K562 (cell line): ENCODE measurements around the gene PLP2. TPM values are rescaled to one million over a fixed set of nuclear protein-coding genes. Genes with fewer than 3 reads are reported as not detected.

Experiments
- ATAC-seq: fragments of 200-7000 bp; cut with Tn5 transposase; 3 replicates; pipeline ENCODE4 v1.9.1; 2020; ENCODE audit warnings: moderate library complexity
- BruUV-seq: library from RNA; stranded (reverse); fragments of 400-500 nt; replicated peaks from 2 replicates; lab custom pipeline; 2021; lab: Mats Ljungman, UMichigan
- CTCF ChIA-PET: fragments of 300-600 bp; formaldehyde crosslinking; extraction: SDS; loops from one replicate; lab custom pipeline; 2021; ENCODE audit warnings: low intra/inter-chr PET ratio; lab: Yijun Ruan, JAX
- POLR2A ChIA-PET: fragments of 300-600, 350-650 bp; sonication (Branson Sonifier 250); formaldehyde crosslinking; extraction: SDS; loops from one replicate; lab custom pipeline; 2021; ENCODE audit warnings: antibody characterized with exemption, inconsistent platforms; lab: Yijun Ruan, JAX
- DNase-seq, 4 experiments: peaks; one replicate each; pipeline versions ENCODE4 v3.0.0 to v3.0.0-alpha.2; 2011 to 2018; ENCODE audit warnings: low spot score in 3 of 4, mixed read lengths in 3 of 4; ENCODE audit errors: extremely low read depth in 1 of 4
- FAIRE-seq: peaks from 2 replicates; lab custom pipeline; 2011; peaks lifted over from hg19 to GRCh38; lab: Jason Lieb, UNC
- H2AFZ ChIP-seq: 2 replicates; pipeline ENCODE4 v1.6.0; 2011; ENCODE audit warnings: low read depth, low read length, control low read depth, inconsistent platforms
- H3K27ac ChIP-seq: fragments of 200-600 bp; 3 replicates; pipeline ENCODE4 v1.8.0; 2011; ENCODE audit warnings: low read depth, mild to moderate bottlenecking, control low read depth, inconsistent platforms, low read length, moderate library complexity, mixed read lengths; ENCODE audit errors: extremely low read depth
- H3K27me3 ChIP-seq, 2 experiments: fragments of 300-600 bp in 1 of 2; 2 replicates in 1 of 2; 3 replicates in 1 of 2; pipeline versions ENCODE4 v1.6.0 to v1.8.0; 2011; ENCODE audit warnings: inconsistent platforms in 2 of 2, low read length in 2 of 2, mild to moderate bottlenecking in 1 of 2, mixed read lengths in 1 of 2, moderate library complexity in 1 of 2; ENCODE audit not compliant: control insufficient read depth in 2 of 2, insufficient read depth in 2 of 2
- H3K36me3 ChIP-seq: fragments of 300-600 bp; 3 replicates; pipeline ENCODE4 v1.8.0; 2011; ENCODE audit warnings: mild to moderate bottlenecking, low read length, inconsistent platforms; ENCODE audit not compliant: control insufficient read depth, insufficient read depth
- H3K4me1 ChIP-seq, 2 experiments: fragments of 200-600 bp in 1 of 2; replicated peaks in 1 of 2; 2 replicates in 1 of 2; 3 replicates in 1 of 2; pipeline versions ENCODE4 v1.5.1 to v1.8.0; 2011; ENCODE audit warnings: inconsistent platforms in 2 of 2, low read length in 2 of 2, mild to moderate bottlenecking in 1 of 2, mixed read lengths in 1 of 2, moderate library complexity in 1 of 2; ENCODE audit not compliant: control insufficient read depth in 2 of 2, insufficient read depth in 2 of 2
- H3K4me2 ChIP-seq: 2 replicates; pipeline ENCODE4 v1.6.1; 2011; ENCODE audit warnings: low read length, control low read depth, inconsistent platforms, mixed read lengths; ENCODE audit not compliant: insufficient read depth
- H3K4me3 ChIP-seq: fragments of 200-600 bp; sonication (generic), shearing (Covaris generic); 2 replicates; pipeline ENCODE4 v1.5.1; 2016; ENCODE audit warnings: control low read depth, inconsistent platforms
- H3K79me2 ChIP-seq: fragments of 200-600 bp; 3 replicates; pipeline ENCODE4 v1.8.0; 2011; ENCODE audit warnings: low read length, inconsistent platforms; ENCODE audit not compliant: control insufficient read depth, insufficient read depth
- H3K9ac ChIP-seq, 2 experiments: 2 replicates each; pipeline versions ENCODE4 v1.6.0 to v1.6.1; 2011; ENCODE audit warnings: low read depth in 2 of 2, low read length in 2 of 2, control low read depth in 1 of 2, inconsistent platforms in 1 of 2, mild to moderate bottlenecking in 1 of 2, mixed read lengths in 1 of 2; ENCODE audit not compliant: insufficient read depth in 1 of 2
- H3K9me1 ChIP-seq: one replicate; pipeline ENCODE4 v1.6.0; 2011; ENCODE audit warnings: inconsistent platforms, mild to moderate bottlenecking, low read length, moderate library complexity; ENCODE audit not compliant: control insufficient read depth, insufficient read depth
- H3K9me3 ChIP-seq: replicated peaks from 2 replicates; pipeline ENCODE4 v1.5.1; 2011; ENCODE audit warnings: low read depth, low read length, inconsistent platforms; ENCODE audit not compliant: control insufficient read depth, insufficient read depth
- H4K20me1 ChIP-seq: replicated peaks from 2 replicates; pipeline ENCODE4 v1.6.1; 2011; ENCODE audit warnings: low read length, inconsistent platforms, mixed read lengths; ENCODE audit not compliant: control insufficient read depth, insufficient read depth
- ELK3 ChIP-seq: fragments of 450-650 bp; formaldehyde crosslinking; IDR thresholded peaks from 2 replicates; pipeline ENCODE4 v1.4.0; 2020; ENCODE audit warnings: mild to moderate bottlenecking
- HOMEZ ChIP-seq: fragments of 250-450 bp; sonication (Bioruptor Pico); IDR thresholded peaks from 2 replicates; pipeline ENCODE4 v1.4.0; 2020; ENCODE audit warnings: mild to moderate bottlenecking, moderate library complexity
- NR1H2 ChIP-seq: sonication (generic); formaldehyde crosslinking; IDR thresholded peaks from 2 replicates; pipeline ENCODE4 v1.4.0; 2020; ENCODE audit warnings: mild to moderate bottlenecking, missing genetic modification reagents
- PATZ1 ChIP-seq: fragments of 250-450 bp; sonication (Bioruptor Pico); IDR thresholded peaks from 2 replicates; pipeline ENCODE4 v1.5.0; 2020; ENCODE audit warnings: mild to moderate bottlenecking, borderline replicate concordance
- POLR2H ChIP-seq: IDR thresholded peaks from 2 replicates; pipeline ENCODE4 v1.6.1; 2016; ENCODE audit warnings: missing genetic modification characterization, low read depth, mild to moderate bottlenecking, control low read depth, missing compliant biosample characterization, moderate library complexity
- RBM25 ChIP-seq: fragments of 200-400 bp; formaldehyde crosslinking; IDR thresholded peaks from 2 replicates; pipeline ENCODE4 v1.6.1; 2018; ENCODE audit warnings: low read length, low read depth, moderate library complexity; ENCODE audit not compliant: severe bottlenecking
- SMARCA5 ChIP-seq: fragments of 450-650 bp; IDR thresholded peaks from 2 replicates; pipeline ENCODE4 v1.6.1; 2016
- SREBF1 ChIP-seq: fragments of 150-350 bp; IDR thresholded peaks from 2 replicates; pipeline ENCODE4 v1.6.1; 2014; ENCODE audit warnings: antibody characterized with exemption, low read depth, low read length, borderline replicate concordance
- ZBTB17 ChIP-seq: fragments of 450-650 bp; formaldehyde crosslinking; IDR thresholded peaks from 2 replicates; pipeline ENCODE4 v1.4.0; 2020; ENCODE audit warnings: mild to moderate bottlenecking
- ZC3H8 ChIP-seq: fragments of 450-650 bp; IDR thresholded peaks from 2 replicates; pipeline ENCODE4 v1.6.1; 2017
- ZNF140 ChIP-seq: fragments of 250-450 bp; sonication (Bioruptor Pico); IDR thresholded peaks from 2 replicates; pipeline ENCODE4 v1.8.0; 2021; ENCODE audit warnings: moderate library complexity, mild to moderate bottlenecking, inconsistent platforms
- ZNF239 ChIP-seq: fragments of 250-450 bp; sonication (Bioruptor Pico); IDR thresholded peaks from 2 replicates; pipeline ENCODE4 v1.4.0; 2020; ENCODE audit warnings: mild to moderate bottlenecking
- ZNF384 ChIP-seq: IDR thresholded peaks from 2 replicates; pipeline ENCODE4 v1.6.1; 2012; ENCODE audit warnings: low read depth, low read length, improper control_type of control experiment
- ZNF398 ChIP-seq: fragments of 250-450 bp; sonication (Bioruptor Pico); IDR thresholded peaks from 2 replicates; pipeline ENCODE4 v1.8.0; 2021; ENCODE audit warnings: moderate library complexity, mild to moderate bottlenecking, inconsistent platforms
- WGBS: fragments of 100-300 bp; shearing (Covaris generic); methylation state at CpG from one replicate; pipeline ENCODE4 v1.1.6; 2016; ENCODE audit warnings: low coverage, mixed read lengths; ENCODE audit not compliant: insufficient coverage; ENCODE audit errors: missing lambda C conversion rate; 5-methylcytosine and 5-hydroxymethylcytosine counted together
- in situ Hi-C: fragments of 300-500 bp; cut with MboI; formaldehyde crosslinking; loops from 4 replicates; pipeline ENCODE4 v1.15.0; 2018; ENCODE audit warnings: inconsistent platforms, mixed read lengths
- intact Hi-C: fragments of 100-400 bp; cut with micrococcal nuclease; formaldehyde crosslinking; loops from 2 replicates; pipeline ENCODE4 v1.14.2; 2022
- polyA plus RNA-seq, 8 experiments: library from polyadenylated mRNA; depleted of rRNA in 4 of 8; stranded (reverse) in 5 of 8; unstranded in 3 of 8; fragments of >200 nt; fragmentation: Nextera tagmentation in 2 of 8; fragmentation: Illumina TruSeq in 1 of 8; extraction: Ambion mirVana in 2 of 8; extraction: Trizol in 1 of 8; gene quantifications; 2 replicates each; pipeline versions ENCODE4 v1.2.1 to v1.2.3, GENCODE V29; 2011 to 2014; ENCODE audit warnings: inconsistent platforms in 1 of 8, missing spikeins in 1 of 8
- total RNA-seq, 7 experiments: library from RNA; depleted of rRNA in 6 of 7; stranded (reverse); fragments of >200 nt in 6 of 7; fragmentation: Illumina TruSeq in 2 of 7; extraction: Trizol in 2 of 7; gene quantifications; 2 replicates each; pipeline versions ENCODE4 v1.2.1 to v1.2.3, GENCODE V29; 2011 to 2021; ENCODE audit warnings: low replicate concordance in 1 of 7

The PLP2 gene
- total and polyA plus RNA-seq, 9 of the 15 experiments (the other 6 are each of a cell fraction or from before 2014, with no cell fraction given) = 34.7 to 236 (median 112) TPM

- TF ChIP-seq PATZ1 = no peak
- no peak for TF ChIP-seq ZNF384
- TF ChIP-seq NR1H2 (CRISPR knock-in tag) = no peak
Measured at GRCh38 chrX:49166914-49167739, 4.6 kb upstream of the PLP2 start (continued).

- H3K9me1 ChIP-seq = no peaks in the 10 kb centered on the region
- POLR2A ChIA-PET = interaction anchor here (0.5 to 2.1 kb wide), 5 partner anchors 10 to 1031 kb away, joined by 3 to 8 read pairs (median 3); no protein-coding TSS in a partner anchor
- CTCF ChIA-PET = no interaction called here
- no TSS peak for BruUV-seq
- H3K9ac ChIP-seq = peak overlapping the region; percentile 87 to 89; a peak in 3 of 4 replicates
- no peaks in the 10 kb centered on the region for H4K20me1 ChIP-seq
- H3K4me2 ChIP-seq = peak overlapping the region; percentile 81
- H3K27ac ChIP-seq = peak overlapping the region; percentile 86
- no peaks in the 10 kb centered on the region for H3K27me3 ChIP-seq
- H3K79me2 ChIP-seq = peaks cover 23% of the 10 kb centered on the region
- H3K4me3 ChIP-seq = peak overlapping the region; percentile 26; the same call in 1 of the 2 replicates
- ATAC-seq (no peak), FAIRE-seq (peak; percentile 69), DNase-seq (no peak)
- intact Hi-C loops = no loop called here
- peaks cover 41 to 64% of the 10 kb centered on the region in 2 experiments for H3K4me1 ChIP-seq
- in situ Hi-C loops = no loop called here
- peak overlapping the region; percentile 86 for H2AFZ ChIP-seq
- no peaks in the 10 kb centered on the region for H3K9me3 ChIP-seq
- no peaks in the 10 kb centered on the region for H3K36me3 ChIP-seq
- 55% methylated on average over 3 of the region's 3 CpGs for WGBS
- TF ChIP-seq ELK3 = no peak
- TF ChIP-seq ZNF398 (CRISPR knock-in tag) = no peak
- TF ChIP-seq ZC3H8 = no peak
- TF ChIP-seq HOMEZ (CRISPR knock-in tag) = no peak
- no peak for TF ChIP-seq ZBTB17 (CRISPR knock-in tag)
- TF ChIP-seq ZNF140 (CRISPR knock-in tag) = no peak
- no peak for TF ChIP-seq ZNF239
- 0 out of 2 replicates have a peak, but pooled peaks have one; percentile 54 for TF ChIP-seq SMARCA5
- no peak for TF ChIP-seq SREBF1
- TF ChIP-seq RBM25 = peak; percentile 90
- TF ChIP-seq POLR2H = no peak; the same call in 1 of the 2 replicates
Measured at GRCh38 chrX:49167740-49168108, 4.0 kb upstream of the PLP2 start.
